GM12878 (cell line): ENCODE measurements around the gene HHIPL1. TPM values are rescaled to one million over a fixed set of nuclear protein-coding genes. Genes with fewer than 3 reads are reported as not detected.

Source experiments
- ATAC-seq: fragments of 200-7000 bp; cut with Tn5 transposase; 3 replicates; pipeline ENCODE4 v1.9.1; 2020; ENCODE audit warnings: mild to moderate bottlenecking, moderate library complexity
- BruUV-seq: library from RNA; stranded (reverse); fragments of 400-500 nt; replicated peaks from 2 replicates; lab custom pipeline; 2021; lab: Mats Ljungman, UMichigan
- CTCF ChIA-PET: fragments of 300-600 bp; sonication (Branson Sonifier 250); formaldehyde crosslinking; extraction: SDS; loops from one replicate; lab custom pipeline; 2021; ENCODE audit warnings: inconsistent platforms; lab: Yijun Ruan, JAX
- POLR2A ChIA-PET: fragments of 350-600 bp; formaldehyde crosslinking; extraction: SDS; loops from one replicate; lab custom pipeline; 2021; ENCODE audit warnings: inconsistent platforms; lab: Charles Lee
- RAD21 ChIA-PET: fragments of 300-600 bp; sonication (Branson Sonifier 250); formaldehyde crosslinking; loops from one replicate; lab custom pipeline; 2023; ENCODE audit warnings: antibody characterized with exemption; ENCODE audit not compliant: unreplicated experiment; lab: Charles Lee
- SMC1A ChIA-PET: fragments of 300-600 bp; sonication (Branson Sonifier 250); formaldehyde crosslinking; loops from one replicate; lab custom pipeline; 2023; ENCODE audit not compliant: unreplicated experiment, uncharacterized antibody; lab: Charles Lee
- DNase-seq: peaks from one replicate; pipeline ENCODE4 v3.0.0-alpha.2; 2011; ENCODE audit warnings: low read depth, low spot score
- FAIRE-seq: peaks from 3 replicates; lab custom pipeline; 2011; peaks lifted over from hg19 to GRCh38; lab: Jason Lieb, UNC
- H2AFZ ChIP-seq: 2 replicates; pipeline ENCODE4 v1.6.0; 2011; ENCODE audit warnings: low read depth, low read length, control low read depth; ENCODE audit not compliant: control insufficient read depth
- H3K27ac ChIP-seq: 2 replicates; pipeline ENCODE4 v1.5.1; 2011; ENCODE audit warnings: control low read depth; ENCODE audit not compliant: control insufficient read depth, insufficient read depth
- H3K27me3 ChIP-seq, 2 experiments: replicated peaks in 1 of 2; 2 replicates each; pipeline versions ENCODE4 v1.6.0 to v1.6.1; 2011; ENCODE audit warnings: low read length in 1 of 2; ENCODE audit not compliant: control insufficient read depth in 2 of 2, insufficient read depth in 2 of 2
- H3K36me3 ChIP-seq, 2 experiments: 2 replicates each; pipeline ENCODE4 v1.5.1; 2011; ENCODE audit warnings: low read length in 1 of 2; ENCODE audit not compliant: control insufficient read depth in 2 of 2, insufficient read depth in 2 of 2
- H3K4me1 ChIP-seq: 2 replicates; pipeline ENCODE4 v1.6.1; 2011; ENCODE audit warnings: mild to moderate bottlenecking, low read length, moderate library complexity, mixed read lengths; ENCODE audit not compliant: control insufficient read depth, insufficient read depth
- H3K4me2 ChIP-seq: 2 replicates; pipeline ENCODE4 v1.6.0; 2011; ENCODE audit warnings: control low read depth; ENCODE audit not compliant: control insufficient read depth, insufficient read depth
- H3K4me3 ChIP-seq: fragments of 200-600 bp; sonication (generic); 2 replicates; pipeline ENCODE4 v1.5.1; 2016
- H3K79me2 ChIP-seq: 2 replicates; pipeline ENCODE4 v1.6.0; 2011; ENCODE audit warnings: low read length; ENCODE audit not compliant: control insufficient read depth, insufficient read depth
- H3K9ac ChIP-seq: 2 replicates; pipeline ENCODE4 v1.8.0; 2011; ENCODE audit warnings: low read length, control low read depth, mixed read lengths; ENCODE audit not compliant: control insufficient read depth, insufficient read depth
- H3K9me3 ChIP-seq: replicated peaks from 3 replicates; pipeline ENCODE4 v1.5.1; 2011; ENCODE audit warnings: mild to moderate bottlenecking, low read length; ENCODE audit not compliant: control insufficient read depth, insufficient read depth
- H4K20me1 ChIP-seq: 2 replicates; pipeline ENCODE4 v1.6.0; 2011; ENCODE audit not compliant: control insufficient read depth, insufficient read depth
- EED ChIP-seq: sonication (generic); IDR thresholded peaks from 2 replicates; pipeline ENCODE4 v1.6.1; 2016; ENCODE audit warnings: antibody characterized with exemption, low read depth
- JUNB ChIP-seq: IDR thresholded peaks from 2 replicates; pipeline ENCODE4 v1.6.1; 2016; ENCODE audit warnings: antibody characterized with exemption, mild to moderate bottlenecking
- NKRF ChIP-seq: fragments of 450-650 bp; conservative IDR thresholded peaks from 2 replicates; pipeline ENCODE4 v1.6.1; 2017; ENCODE audit warnings: mild to moderate bottlenecking, moderate library complexity
- PAX5 ChIP-seq: IDR thresholded peaks from 2 replicates; pipeline ENCODE4 v1.6.1; 2011; ENCODE audit warnings: low read depth, low read length, borderline replicate concordance
- POLR2AphosphoS2 ChIP-seq: IDR thresholded peaks from 2 replicates; pipeline ENCODE4 v1.6.1; 2011; ENCODE audit warnings: low read depth, mild to moderate bottlenecking, low read length, improper control_type of control experiment, moderate library complexity
- RELA ChIP-seq: fragments of 450-650 bp; IDR thresholded peaks from 2 replicates; pipeline ENCODE4 v1.8.0; 2014; ENCODE audit warnings: borderline replicate concordance; ENCODE audit not compliant: partially characterized antibody
- RELB ChIP-seq: fragments of 450-650 bp; IDR thresholded peaks from 2 replicates; pipeline ENCODE4 v1.6.1; 2017; ENCODE audit warnings: low read depth, mild to moderate bottlenecking, moderate library complexity
- SMAD5 ChIP-seq: IDR thresholded peaks from 2 replicates; pipeline ENCODE4 v1.6.1; 2016; ENCODE audit warnings: antibody characterized with exemption, low read depth
- TCF12 ChIP-seq: IDR thresholded peaks from 2 replicates; pipeline ENCODE4 v1.6.1; 2011; ENCODE audit warnings: low read depth, mild to moderate bottlenecking, low read length
- WGBS: methylation state at CpG from one replicate; pipeline ENCODE4 v1.1.6; 2016; ENCODE audit warnings: low lambda C conversion rate; ENCODE audit not compliant: insufficient replicate concordance, insufficient coverage; ENCODE audit errors: missing lambda C conversion rate; 5-methylcytosine and 5-hydroxymethylcytosine counted together
- in situ Hi-C: fragments of 300-500 bp; cut with MboI; formaldehyde crosslinking; loops from 9 replicates; pipeline ENCODE4 v1.14.3; 2018; ENCODE audit warnings: mixed read lengths
- intact Hi-C: fragments of 100-400 bp; cut with micrococcal nuclease; formaldehyde crosslinking; loops from one replicate; pipeline ENCODE4 v1.14.2; 2022; ENCODE audit not compliant: unreplicated experiment
- polyA plus RNA-seq, 11 experiments: library from polyadenylated mRNA; depleted of rRNA in 4 of 11; unstranded in 6 of 11; stranded (reverse) in 5 of 11; fragments of >200 nt; fragmentation: Nextera tagmentation in 4 of 11; fragmentation: Illumina TruSeq in 1 of 11; extraction: Ambion mirVana in 4 of 11; extraction: Trizol in 1 of 11; gene quantifications; 1 replicate in 1 of 11; 2 replicates in 10 of 11; pipeline versions ENCODE4 v1.2.1 to v1.2.3, GENCODE V29; 2011 to 2016; ENCODE audit warnings: inconsistent platforms in 2 of 11, missing spikeins in 2 of 11, low read depth in 1 of 11
- total RNA-seq, 4 experiments: library from RNA; depleted of rRNA in 3 of 4; stranded (reverse); fragments of >200 nt in 3 of 4; fragmentation: Illumina TruSeq in 1 of 4; extraction: Trizol in 1 of 4; gene quantifications; 2 replicates each; pipeline versions ENCODE4 v1.2.1 to v1.2.3, GENCODE V29; 2013 to 2021

The HHIPL1 gene
- total and polyA plus RNA-seq, 10 of the 15 experiments (the other 5 are each of a cell fraction or from before 2014, with no cell fraction given): 0.09 TPM; not detected in 9

- H3K9me3 ChIP-seq: no peaks in the 10 kb centered on the region
- in situ Hi-C loops (no loop called here), intact Hi-C loops (no loop called here)
- H3K79me2 ChIP-seq: no peaks in the 10 kb centered on the region
- no peak overlapping the region for H2AFZ ChIP-seq
- H3K4me1 ChIP-seq: peaks cover 14% of the 10 kb centered on the region
- no peak overlapping the region for H3K4me3 ChIP-seq
- TF ChIP-seq SMAD5 (no peak), TCF12 (no peak), POLR2AphosphoS2 (no peak), RELA (no peak), JUNB (no peak), NKRF (no peak), EED (no peak), PAX5 (no peak), RELB (no peak)
- POLR2A ChIA-PET: no interaction called here
- H4K20me1 ChIP-seq: no peaks in the 10 kb centered on the region
- H3K9ac ChIP-seq: no peak overlapping the region
- CTCF ChIA-PET: no interaction called here
- 44% methylated on average over 10 of the region's 10 CpGs for WGBS
- no peaks in the 10 kb centered on the region for H3K36me3 ChIP-seq
- H3K27ac ChIP-seq: no peak overlapping the region
- no TSS peak for BruUV-seq
- no peak for FAIRE-seq
- SMC1A ChIA-PET: no interaction called here
- no peak overlapping the region for H3K4me2 ChIP-seq
- RAD21 ChIA-PET: no interaction called here
- DNase-seq: no peak
- ATAC-seq: no peak
- peaks cover 1 to 3% of the 10 kb centered on the region in 2 experiments; a peak in 2 of 4 replicates for H3K27me3 ChIP-seq
These were observed 17.9 kb downstream of the HHIPL1 start for GRCh38 chr14:99662846-99663245.
